VCaP (cell line): Measurements from ENCODE around the gene CACNA1D.
"Not testable (repeated sequence)": the region's sequence is repeated elsewhere in the genome, so short reads cannot be mapped to it uniquely, and the experiment has no call there.

ENCODE experiments used
- H3K27ac ChIP-seq: fragments of 450-650 bp; 2 replicates; pipeline ENCODE4 v1.5.1; 2017
- CTCF ChIP-seq: fragments of 450-650 bp; conservative IDR thresholded peaks from 2 replicates; pipeline ENCODE4 v1.5.1; 2017; ENCODE audit warnings: mild to moderate bottlenecking, moderate library complexity

Gene CACNA1D

GRCh38 chr3:53628536-53629401 is 134.4 kb downstream of the CACNA1D start:
- TF ChIP-seq CTCF, result no peak
- no peak overlapping the region for H3K27ac ChIP-seq

GRCh38 chr3:53629402-53629723 is 135.0 kb downstream of the CACNA1D start:
- TF ChIP-seq CTCF, result no peak
- no peak overlapping the region for H3K27ac ChIP-seq

GRCh38 chr3:53630547-53630946 is 136.1 kb downstream of the CACNA1D start:
- H3K27ac ChIP-seq, result no peak overlapping the region
- TF ChIP-seq CTCF, result no peak

- no peak for TF ChIP-seq CTCF
- no peak overlapping the region for H3K27ac ChIP-seq
Observed at GRCh38 chr3:53633197-53633787, 138.9 kb downstream of the CACNA1D start.

- TF ChIP-seq CTCF, result no peak
- no peak overlapping the region for H3K27ac ChIP-seq
Observed at GRCh38 chr3:53635041-53635440, 140.6 kb downstream of the CACNA1D start.

- not testable (repeated sequence) for H3K27ac ChIP-seq
Observed at GRCh38 chr3:53638806-53639205, 144.4 kb downstream of the CACNA1D start.

GRCh38 chr3:53641397-53641796 is 147.0 kb downstream of the CACNA1D start:
- no peak for TF ChIP-seq CTCF
- H3K27ac ChIP-seq, result no peak overlapping the region

- TF ChIP-seq CTCF, result no peak
- no peak overlapping the region for H3K27ac ChIP-seq
Observed at GRCh38 chr3:53642211-53642610, 147.8 kb downstream of the CACNA1D start.
